Esophagus muscularis mucosa (tissue), 4 donors: ENCODE results near the gene WDR48.

Experiments used
- EP300 ChIP-seq: sonication (generic); formaldehyde crosslinking; IDR thresholded peaks from one replicate; pipeline ENCODE4 v1.6.1; 2017; ENCODE audit warnings: antibody characterized with exemption
- POLR2A ChIP-seq: fragments of 450-650 bp; IDR thresholded peaks from one replicate; pipeline ENCODE4 v1.6.1; 2017; ENCODE audit warnings: antibody characterized with exemption, moderate library complexity, mild to moderate bottlenecking, low read depth
- POLR2AphosphoS5 ChIP-seq, 2 donors: sonication (generic); formaldehyde crosslinking; IDR thresholded peaks; one replicate each; pipeline ENCODE4 v1.6.1; 2017; ENCODE audit warnings: antibody characterized with exemption in 2 of 2
- TF ChIP-seq, protein P1 (sequence below), 3 experiments: fragments of 200-600 bp in 2 of 3; fragments of 450-650 bp in 1 of 3; sonication (generic) in 2 of 3; IDR thresholded peaks; one replicate each; pipeline ENCODE4 v1.5.1; 2017 to 2019; ENCODE audit warnings: antibody characterized with exemption in 3 of 3, mild to moderate bottlenecking in 2 of 3, moderate library complexity in 1 of 3

DNA sequence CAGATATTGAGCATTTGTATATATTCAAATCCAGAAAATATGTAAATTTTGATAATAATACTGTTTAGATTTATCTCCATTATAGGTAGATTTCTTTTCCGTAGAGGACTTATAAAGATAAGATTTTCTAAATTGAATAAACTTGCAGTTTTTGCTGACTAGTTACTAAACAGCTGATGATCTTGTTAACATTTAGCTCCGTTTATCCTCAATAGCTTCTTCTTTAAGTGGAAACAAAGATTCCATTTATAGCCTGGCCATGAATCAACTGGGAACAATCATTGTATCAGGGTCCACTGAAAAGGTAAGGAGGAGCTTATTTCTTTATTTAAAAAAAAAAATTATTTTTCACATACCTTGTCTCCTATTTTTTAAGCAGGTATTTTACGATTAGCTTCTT lies 16.7 kb downstream of the WDR48 start:
- TF ChIP-seq POLR2A (no peak), POLR2AphosphoS5 (IDR thresholded peaks at IDR 0.05) (no peak), EP300 (no peak)
- TF ChIP-seq, protein P1, sequence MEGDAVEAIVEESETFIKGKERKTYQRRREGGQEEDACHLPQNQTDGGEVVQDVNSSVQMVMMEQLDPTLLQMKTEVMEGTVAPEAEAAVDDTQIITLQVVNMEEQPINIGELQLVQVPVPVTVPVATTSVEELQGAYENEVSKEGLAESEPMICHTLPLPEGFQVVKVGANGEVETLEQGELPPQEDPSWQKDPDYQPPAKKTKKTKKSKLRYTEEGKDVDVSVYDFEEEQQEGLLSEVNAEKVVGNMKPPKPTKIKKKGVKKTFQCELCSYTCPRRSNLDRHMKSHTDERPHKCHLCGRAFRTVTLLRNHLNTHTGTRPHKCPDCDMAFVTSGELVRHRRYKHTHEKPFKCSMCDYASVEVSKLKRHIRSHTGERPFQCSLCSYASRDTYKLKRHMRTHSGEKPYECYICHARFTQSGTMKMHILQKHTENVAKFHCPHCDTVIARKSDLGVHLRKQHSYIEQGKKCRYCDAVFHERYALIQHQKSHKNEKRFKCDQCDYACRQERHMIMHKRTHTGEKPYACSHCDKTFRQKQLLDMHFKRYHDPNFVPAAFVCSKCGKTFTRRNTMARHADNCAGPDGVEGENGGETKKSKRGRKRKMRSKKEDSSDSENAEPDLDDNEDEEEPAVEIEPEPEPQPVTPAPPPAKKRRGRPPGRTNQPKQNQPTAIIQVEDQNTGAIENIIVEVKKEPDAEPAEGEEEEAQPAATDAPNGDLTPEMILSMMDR (IDR thresholded peaks at IDR 0.05) = no peak
